HepG2 (cell line): Measurements from ENCODE around the gene GRAMD4.

Experiments
- EZH2 ChIP-seq: conservative IDR thresholded peaks from 2 replicates; pipeline ENCODE4 v1.6.1; 2012; ENCODE audit warnings: mild to moderate bottlenecking, low read depth, low read length, moderate library complexity
- HOXA7 ChIP-seq: sonication (generic); formaldehyde crosslinking; IDR thresholded peaks from 2 replicates; pipeline ENCODE4 v1.8.1; 2022; ENCODE audit warnings: mild to moderate bottlenecking, missing genetic modification reagents, moderate library complexity
- POLR2AphosphoS2 ChIP-seq: IDR thresholded peaks from 2 replicates; pipeline ENCODE4 v1.6.1; 2011; ENCODE audit warnings: low read depth, low read length, improper control_type of control experiment
- POLR2AphosphoS5 ChIP-seq: IDR thresholded peaks from 2 replicates; pipeline ENCODE4 v1.6.1; 2012; ENCODE audit warnings: low read depth, low read length
- ZBTB20 ChIP-seq: sonication (generic); formaldehyde crosslinking; IDR thresholded peaks from 2 replicates; pipeline ENCODE4 v1.8.1; 2023; ENCODE audit warnings: missing genetic modification reagents, low read depth, mild to moderate bottlenecking, borderline replicate concordance
- ZFP36 ChIP-seq: fragments of 150-350 bp; IDR thresholded peaks from 2 replicates; pipeline ENCODE4 v1.6.1; 2018; ENCODE audit warnings: borderline replicate concordance, low read length, low read depth; ENCODE audit not compliant: partially characterized antibody
- ZNF282 ChIP-seq: fragments of 450-650 bp; IDR thresholded peaks from 2 replicates; pipeline ENCODE4 v1.6.1; 2018; ENCODE audit not compliant: partially characterized antibody
- TF ChIP-seq, protein P1 (sequence below): sonication (generic); formaldehyde crosslinking; IDR thresholded peaks from 2 replicates; pipeline ENCODE4 v1.5.0; 2020; ENCODE audit warnings: missing genetic modification reagents
- TF ChIP-seq, protein P2 (sequence below): sonication (generic); formaldehyde crosslinking; conservative IDR thresholded peaks from 2 replicates; pipeline ENCODE4 v1.8.1; 2023; ENCODE audit warnings: missing genetic modification reagents
- TF ChIP-seq, protein P3 (sequence below): sonication (generic); formaldehyde crosslinking; IDR thresholded peaks from 2 replicates; pipeline ENCODE4 v1.4.0; 2020; ENCODE audit warnings: missing genetic modification reagents, borderline replicate concordance
- TF ChIP-seq, protein P4 (sequence below): sonication (generic); formaldehyde crosslinking; IDR thresholded peaks from 2 replicates; pipeline ENCODE4 v1.4.0; 2020; ENCODE audit warnings: missing genetic modification reagents
- TF ChIP-seq, protein P5 (sequence below), 2 experiments: sonication (generic) in 1 of 2; formaldehyde crosslinking in 1 of 2; IDR thresholded peaks; 2 replicates each; pipeline versions ENCODE4 v1.6.1 to v1.9.0; 2014 to 2022; ENCODE audit warnings: antibody characterized with exemption in 1 of 2, borderline replicate concordance in 1 of 2, inconsistent platforms in 1 of 2, low read depth in 1 of 2, missing genetic modification reagents in 1 of 2

DNA sequence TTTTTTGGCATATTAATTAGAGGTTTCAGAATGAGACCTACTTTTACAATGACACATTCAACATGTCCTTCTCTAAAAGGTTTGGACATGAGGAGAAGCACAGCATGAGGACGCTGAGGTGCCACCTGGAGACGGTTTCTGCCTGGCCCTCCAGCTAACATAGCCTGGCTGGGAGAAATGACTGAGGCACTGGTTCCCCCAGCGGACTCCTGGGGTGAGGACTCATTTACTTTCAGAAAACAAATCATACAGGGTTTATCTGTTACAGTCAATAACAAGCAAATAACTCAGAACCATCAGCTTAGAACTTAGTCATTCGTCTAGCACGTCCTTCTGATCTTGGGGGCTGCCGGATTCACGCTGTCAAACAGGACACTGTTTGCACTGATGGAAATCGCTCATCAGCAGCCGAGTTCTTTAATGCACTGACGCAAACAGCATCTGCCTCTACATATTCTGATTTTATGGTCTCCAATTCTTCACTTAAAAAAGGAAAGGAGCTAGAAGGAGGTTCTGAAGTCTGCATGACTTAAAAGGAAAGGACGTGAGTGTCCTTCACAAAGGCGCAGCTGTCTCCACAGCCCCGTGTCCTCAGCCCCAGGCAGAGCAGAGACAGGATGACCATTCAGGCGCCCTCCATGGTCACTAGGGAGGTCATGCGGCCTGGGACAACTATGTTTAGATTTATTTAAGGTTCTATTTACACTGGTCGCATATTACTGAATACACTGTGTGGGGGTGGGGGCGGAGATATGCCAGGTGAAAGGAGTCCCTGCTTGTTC, 73.6 kb downstream of the GRAMD4 start:
- TF ChIP-seq, protein P1, sequence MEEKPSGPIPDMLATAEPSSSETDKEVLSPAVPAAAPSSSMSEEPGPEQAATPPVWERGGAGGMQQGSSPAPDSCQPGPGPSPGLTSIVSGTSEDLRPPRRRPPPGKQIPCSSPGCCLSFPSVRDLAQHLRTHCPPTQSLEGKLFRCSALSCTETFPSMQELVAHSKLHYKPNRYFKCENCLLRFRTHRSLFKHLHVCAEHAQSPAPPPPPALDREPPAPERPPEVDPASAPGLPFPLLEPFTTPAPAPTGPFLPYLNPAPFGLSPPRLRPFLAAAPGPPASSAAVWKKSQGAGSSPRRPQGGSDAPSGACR (CRISPR knock-in tag): no peak
- TF ChIP-seq ZNF282 (no peak), POLR2AphosphoS2 (no peak), POLR2AphosphoS5 (no peak), ZBTB20 (no peak), ZFP36 (no peak), HOXA7 (CRISPR knock-in tag) (no peak), EZH2 (no peak)
- TF ChIP-seq, protein P2, sequence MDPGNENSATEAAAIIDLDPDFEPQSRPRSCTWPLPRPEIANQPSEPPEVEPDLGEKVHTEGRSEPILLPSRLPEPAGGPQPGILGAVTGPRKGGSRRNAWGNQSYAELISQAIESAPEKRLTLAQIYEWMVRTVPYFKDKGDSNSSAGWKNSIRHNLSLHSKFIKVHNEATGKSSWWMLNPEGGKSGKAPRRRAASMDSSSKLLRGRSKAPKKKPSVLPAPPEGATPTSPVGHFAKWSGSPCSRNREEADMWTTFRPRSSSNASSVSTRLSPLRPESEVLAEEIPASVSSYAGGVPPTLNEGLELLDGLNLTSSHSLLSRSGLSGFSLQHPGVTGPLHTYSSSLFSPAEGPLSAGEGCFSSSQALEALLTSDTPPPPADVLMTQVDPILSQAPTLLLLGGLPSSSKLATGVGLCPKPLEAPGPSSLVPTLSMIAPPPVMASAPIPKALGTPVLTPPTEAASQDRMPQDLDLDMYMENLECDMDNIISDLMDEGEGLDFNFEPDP (CRISPR knock-in tag): no peak
- TF ChIP-seq, protein P3, sequence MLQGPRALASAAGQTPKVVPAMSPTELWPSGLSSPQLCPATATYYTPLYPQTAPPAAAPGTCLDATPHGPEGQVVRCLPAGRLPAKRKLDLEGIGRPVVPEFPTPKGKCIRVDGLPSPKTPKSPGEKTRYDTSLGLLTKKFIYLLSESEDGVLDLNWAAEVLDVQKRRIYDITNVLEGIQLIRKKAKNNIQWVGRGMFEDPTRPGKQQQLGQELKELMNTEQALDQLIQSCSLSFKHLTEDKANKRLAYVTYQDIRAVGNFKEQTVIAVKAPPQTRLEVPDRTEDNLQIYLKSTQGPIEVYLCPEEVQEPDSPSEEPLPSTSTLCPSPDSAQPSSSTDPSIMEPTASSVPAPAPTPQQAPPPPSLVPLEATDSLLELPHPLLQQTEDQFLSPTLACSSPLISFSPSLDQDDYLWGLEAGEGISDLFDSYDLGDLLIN (CRISPR knock-in tag): no peak
- TF ChIP-seq, protein P4, sequence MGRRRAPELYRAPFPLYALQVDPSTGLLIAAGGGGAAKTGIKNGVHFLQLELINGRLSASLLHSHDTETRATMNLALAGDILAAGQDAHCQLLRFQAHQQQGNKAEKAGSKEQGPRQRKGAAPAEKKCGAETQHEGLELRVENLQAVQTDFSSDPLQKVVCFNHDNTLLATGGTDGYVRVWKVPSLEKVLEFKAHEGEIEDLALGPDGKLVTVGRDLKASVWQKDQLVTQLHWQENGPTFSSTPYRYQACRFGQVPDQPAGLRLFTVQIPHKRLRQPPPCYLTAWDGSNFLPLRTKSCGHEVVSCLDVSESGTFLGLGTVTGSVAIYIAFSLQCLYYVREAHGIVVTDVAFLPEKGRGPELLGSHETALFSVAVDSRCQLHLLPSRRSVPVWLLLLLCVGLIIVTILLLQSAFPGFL: no peak
- TF ChIP-seq, protein P5, sequence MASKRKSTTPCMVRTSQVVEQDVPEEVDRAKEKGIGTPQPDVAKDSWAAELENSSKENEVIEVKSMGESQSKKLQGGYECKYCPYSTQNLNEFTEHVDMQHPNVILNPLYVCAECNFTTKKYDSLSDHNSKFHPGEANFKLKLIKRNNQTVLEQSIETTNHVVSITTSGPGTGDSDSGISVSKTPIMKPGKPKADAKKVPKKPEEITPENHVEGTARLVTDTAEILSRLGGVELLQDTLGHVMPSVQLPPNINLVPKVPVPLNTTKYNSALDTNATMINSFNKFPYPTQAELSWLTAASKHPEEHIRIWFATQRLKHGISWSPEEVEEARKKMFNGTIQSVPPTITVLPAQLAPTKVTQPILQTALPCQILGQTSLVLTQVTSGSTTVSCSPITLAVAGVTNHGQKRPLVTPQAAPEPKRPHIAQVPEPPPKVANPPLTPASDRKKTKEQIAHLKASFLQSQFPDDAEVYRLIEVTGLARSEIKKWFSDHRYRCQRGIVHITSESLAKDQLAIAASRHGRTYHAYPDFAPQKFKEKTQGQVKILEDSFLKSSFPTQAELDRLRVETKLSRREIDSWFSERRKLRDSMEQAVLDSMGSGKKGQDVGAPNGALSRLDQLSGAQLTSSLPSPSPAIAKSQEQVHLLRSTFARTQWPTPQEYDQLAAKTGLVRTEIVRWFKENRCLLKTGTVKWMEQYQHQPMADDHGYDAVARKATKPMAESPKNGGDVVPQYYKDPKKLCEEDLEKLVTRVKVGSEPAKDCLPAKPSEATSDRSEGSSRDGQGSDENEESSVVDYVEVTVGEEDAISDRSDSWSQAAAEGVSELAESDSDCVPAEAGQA (IDR thresholded peaks at IDR 0.05; ENCODE audit: low read depth): no peak
- TF ChIP-seq, protein P5 (CRISPR knock-in tag; IDR thresholded peaks at IDR 0.05; ENCODE audit: borderline replicate concordance): no peak
